GM23338 (cell line): ENCODE measurements around the gene CEP68. TPM values are rescaled to one million over a fixed set of nuclear protein-coding genes. Genes with fewer than 3 reads are reported as not detected.
A peak's percentile ranks its signal among the peaks of the same experiment; 100 is the strongest.

Experiments
- ATAC-seq: fragments of 200-7000 bp; cut with Tn5 transposase; 3 replicates; pipeline ENCODE4 v1.9.1; 2020
- DNase-seq: peaks from one replicate; pipeline ENCODE4 v3.0.0-alpha.2; 2015; ENCODE audit warnings: low spot score
- H2AFZ ChIP-seq: fragments of 200-600 bp; sonication (generic); 2 replicates; pipeline ENCODE4 v1.8.0; 2016; ENCODE audit warnings: antibody characterized with exemption, mild to moderate bottlenecking, moderate library complexity
- H3F3A ChIP-seq: fragments of 200-600 bp; sonication (generic); replicated peaks from 2 replicates; pipeline ENCODE4 v1.8.0; 2017; ENCODE audit warnings: antibody characterized with exemption, mixed run types, low read depth
- H3K27ac ChIP-seq: fragments of 200-600 bp; sonication (generic); 2 replicates; pipeline ENCODE4 v1.6.1; 2016; ENCODE audit warnings: low read depth
- H3K27me3 ChIP-seq: fragments of 200-600 bp; sonication (generic); 2 replicates; pipeline ENCODE4 v1.8.0; 2016; ENCODE audit warnings: mild to moderate bottlenecking, mixed run types, moderate library complexity; ENCODE audit not compliant: insufficient read depth
- H3K36me3 ChIP-seq: fragments of 200-600 bp; sonication (generic); 2 replicates; pipeline ENCODE4 v1.8.0; 2016; ENCODE audit warnings: mild to moderate bottlenecking; ENCODE audit not compliant: insufficient read depth
- H3K4me1 ChIP-seq: fragments of 200-600 bp; sonication (generic); 2 replicates; pipeline ENCODE4 v1.8.0; 2016; ENCODE audit warnings: mild to moderate bottlenecking, moderate library complexity; ENCODE audit not compliant: insufficient read depth
- H3K4me2 ChIP-seq: fragments of 200-600 bp; sonication (generic); 2 replicates; pipeline ENCODE4 v1.7.1; 2017; ENCODE audit warnings: mixed run types
- H3K4me3 ChIP-seq: fragments of 200-600 bp; sonication (generic); 2 replicates; pipeline ENCODE4 v1.6.1; 2016; ENCODE audit warnings: mixed run types
- H3K79me2 ChIP-seq: fragments of 200-600 bp; sonication (generic); replicated peaks from 2 replicates; pipeline ENCODE4 v1.8.0; 2017; ENCODE audit warnings: mild to moderate bottlenecking; ENCODE audit not compliant: insufficient read depth
- H3K9me2 ChIP-seq: fragments of 200-600 bp; sonication (generic); 2 replicates; pipeline ENCODE4 v1.8.0; 2017; ENCODE audit not compliant: insufficient read depth
- H4K20me1 ChIP-seq: fragments of 200-600 bp; sonication (generic); replicated peaks from 2 replicates; pipeline ENCODE4 v1.8.0; 2017; ENCODE audit warnings: mild to moderate bottlenecking; ENCODE audit not compliant: insufficient read depth
- H3K27ac Mint-ChIP-seq: 2 replicates; pipeline ENCODE4 v1.8.0; 2020; ENCODE audit warnings: inconsistent platforms, mild to moderate bottlenecking, moderate library complexity, mixed read lengths
- H3K27me3 Mint-ChIP-seq: 3 replicates; pipeline ENCODE4 v1.8.0; 2022; ENCODE audit warnings: low read depth, mild to moderate bottlenecking, moderate library complexity, mixed read lengths, inconsistent platforms; ENCODE audit not compliant: insufficient read depth, poor library complexity
- H3K36me3 Mint-ChIP-seq: 3 replicates; pipeline ENCODE4 v1.8.0; 2021; ENCODE audit warnings: low read depth, mild to moderate bottlenecking, inconsistent platforms, moderate library complexity, mixed read lengths
- H3K4me1 Mint-ChIP-seq: 3 replicates; pipeline ENCODE4 v1.8.0; 2020; ENCODE audit warnings: mild to moderate bottlenecking, inconsistent platforms, mixed read lengths
- H3K4me3 Mint-ChIP-seq: 3 replicates; pipeline ENCODE4 v1.8.0; 2021; ENCODE audit warnings: moderate library complexity, mild to moderate bottlenecking, inconsistent platforms, mixed read lengths
- H3K9me3 Mint-ChIP-seq: 3 replicates; pipeline ENCODE4 v1.8.0; 2020; ENCODE audit warnings: moderate library complexity, mild to moderate bottlenecking, inconsistent platforms, mixed read lengths
- CREB1 ChIP-seq: fragments of 250-450 bp; sonication (Bioruptor Pico); IDR thresholded peaks from 2 replicates; pipeline ENCODE4 v1.5.0; 2020; ENCODE audit warnings: low read depth, mild to moderate bottlenecking, moderate library complexity
- JUNB ChIP-seq: IDR thresholded peaks from one replicate; pipeline ENCODE4 v1.6.1; 2016; ENCODE audit warnings: antibody characterized with exemption; ENCODE audit not compliant: unreplicated experiment
- NANOG ChIP-seq: IDR thresholded peaks from 2 replicates; pipeline ENCODE4 v1.6.1; 2016; ENCODE audit warnings: antibody characterized with exemption, borderline replicate concordance
- POLR2AphosphoS5 ChIP-seq: IDR thresholded peaks from 2 replicates; pipeline ENCODE4 v1.6.1; 2016; ENCODE audit warnings: antibody characterized with exemption, low read depth
- STAT1 ChIP-seq: IDR thresholded peaks from one replicate; pipeline ENCODE4 v1.6.1; 2016; ENCODE audit warnings: antibody characterized with exemption; ENCODE audit not compliant: unreplicated experiment
- ZNF114 ChIP-seq: fragments of 250-450 bp; sonication (Bioruptor Pico); IDR thresholded peaks from 2 replicates; pipeline ENCODE4 v1.5.0; 2020; ENCODE audit warnings: mild to moderate bottlenecking, moderate library complexity
- ZNF331 ChIP-seq: fragments of 250-450 bp; sonication (Bioruptor Pico); IDR thresholded peaks from 2 replicates; pipeline ENCODE4 v1.5.0; 2020; ENCODE audit warnings: low read depth, mild to moderate bottlenecking, moderate library complexity
- polyA plus RNA-seq: library from polyadenylated mRNA; unstranded; fragments of >200 nt; fragmentation: Nextera tagmentation; extraction: Ambion mirVana; gene quantifications from 2 replicates; pipeline ENCODE4 v1.2.1, GENCODE V29; 2016
- total RNA-seq: library from RNA; depleted of rRNA; stranded (reverse); fragments of >200 nt; shearing (Covaris generic); gene quantifications from 2 replicates; pipeline ENCODE4 v1.2.3, GENCODE V29; 2014
- TF ChIP-seq, protein P1 (sequence below), 2 experiments: fragments of 200-600 bp in 1 of 2; sonication (generic) in 1 of 2; conservative IDR thresholded peaks; 2 replicates each; pipeline versions ENCODE4 v1.5.1 to v1.6.1; 2016 to 2017; ENCODE audit warnings: antibody characterized with exemption in 2 of 2, low read depth in 2 of 2, mild to moderate bottlenecking in 2 of 2, moderate library complexity in 1 of 2
- TF ChIP-seq, protein P2 (sequence below): IDR thresholded peaks from one replicate; pipeline ENCODE4 v1.6.1; 2018; ENCODE audit warnings: antibody characterized with exemption; ENCODE audit not compliant: unreplicated experiment

The CEP68 gene
- total and polyA plus RNA-seq, 2 experiments from 2014 or later: 13.0 to 24.4 TPM

DNA sequence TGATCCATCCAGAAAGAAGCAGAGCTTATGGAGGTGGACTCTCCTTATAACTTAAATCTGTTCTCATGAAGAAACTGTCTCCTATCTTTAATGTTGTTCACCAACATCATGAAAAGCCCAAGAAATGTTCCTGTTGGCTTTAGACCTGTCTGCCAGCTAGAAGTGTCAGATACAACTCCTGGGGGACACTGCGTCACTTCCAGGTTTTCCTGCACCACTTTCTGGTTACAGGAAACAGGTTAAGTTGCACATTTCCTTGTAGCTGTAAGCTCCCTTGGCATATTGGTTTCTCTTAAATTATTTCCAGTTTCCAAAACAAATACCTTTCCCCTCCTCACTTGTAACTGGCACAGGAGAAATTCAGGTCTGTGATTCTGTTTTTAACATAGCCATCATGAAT is 2.9 kb downstream of the CEP68 start:
- H3K4me2 ChIP-seq: 0 out of 2 replicates have a peak overlapping the region, but pooled peaks have one; percentile 38
- no peaks in the 10 kb centered on the region for H3F3A ChIP-seq
- H3K4me1 ChIP-seq: peaks cover 14% of the 10 kb centered on the region
- H3K27me3 ChIP-seq: no peaks in the 10 kb centered on the region
- TF ChIP-seq CREB1 (CRISPR knock-in tag): no peak
- TF ChIP-seq ZNF114 (CRISPR knock-in tag): no peak
- TF ChIP-seq POLR2AphosphoS5: no peak
- TF ChIP-seq JUNB: no peak
- TF ChIP-seq, protein P1, sequence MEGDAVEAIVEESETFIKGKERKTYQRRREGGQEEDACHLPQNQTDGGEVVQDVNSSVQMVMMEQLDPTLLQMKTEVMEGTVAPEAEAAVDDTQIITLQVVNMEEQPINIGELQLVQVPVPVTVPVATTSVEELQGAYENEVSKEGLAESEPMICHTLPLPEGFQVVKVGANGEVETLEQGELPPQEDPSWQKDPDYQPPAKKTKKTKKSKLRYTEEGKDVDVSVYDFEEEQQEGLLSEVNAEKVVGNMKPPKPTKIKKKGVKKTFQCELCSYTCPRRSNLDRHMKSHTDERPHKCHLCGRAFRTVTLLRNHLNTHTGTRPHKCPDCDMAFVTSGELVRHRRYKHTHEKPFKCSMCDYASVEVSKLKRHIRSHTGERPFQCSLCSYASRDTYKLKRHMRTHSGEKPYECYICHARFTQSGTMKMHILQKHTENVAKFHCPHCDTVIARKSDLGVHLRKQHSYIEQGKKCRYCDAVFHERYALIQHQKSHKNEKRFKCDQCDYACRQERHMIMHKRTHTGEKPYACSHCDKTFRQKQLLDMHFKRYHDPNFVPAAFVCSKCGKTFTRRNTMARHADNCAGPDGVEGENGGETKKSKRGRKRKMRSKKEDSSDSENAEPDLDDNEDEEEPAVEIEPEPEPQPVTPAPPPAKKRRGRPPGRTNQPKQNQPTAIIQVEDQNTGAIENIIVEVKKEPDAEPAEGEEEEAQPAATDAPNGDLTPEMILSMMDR (conservative IDR thresholded peaks at IDR 0.05; ENCODE audit: low read depth in 2 of 2): no peak
- peaks cover 82% of the 10 kb centered on the region for H3K79me2 ChIP-seq
- no peak for ATAC-seq
- H3K36me3 ChIP-seq: no peaks in the 10 kb centered on the region
- Mint-ChIP-seq H3K4me1 (peaks cover 41% of the 10 kb centered on the region), H3K27me3 (peaks cover 9% of the 10 kb centered on the region), H3K9me3 (no peaks in the 10 kb centered on the region), H3K4me3 (no peak overlapping the region; the same call in 2 of the 3 replicates), H3K27ac (no peak overlapping the region), H3K36me3 (peaks cover 13% of the 10 kb centered on the region; the same call in 2 of the 3 replicates)
- no peak overlapping the region for H3K27ac ChIP-seq
- DNase-seq: no peak
- no peak overlapping the region for H2AFZ ChIP-seq
- peaks cover 27% of the 10 kb centered on the region for H4K20me1 ChIP-seq
- H3K9me2 ChIP-seq: no peaks in the 10 kb centered on the region
- H3K4me3 ChIP-seq: no peak overlapping the region

DNA sequence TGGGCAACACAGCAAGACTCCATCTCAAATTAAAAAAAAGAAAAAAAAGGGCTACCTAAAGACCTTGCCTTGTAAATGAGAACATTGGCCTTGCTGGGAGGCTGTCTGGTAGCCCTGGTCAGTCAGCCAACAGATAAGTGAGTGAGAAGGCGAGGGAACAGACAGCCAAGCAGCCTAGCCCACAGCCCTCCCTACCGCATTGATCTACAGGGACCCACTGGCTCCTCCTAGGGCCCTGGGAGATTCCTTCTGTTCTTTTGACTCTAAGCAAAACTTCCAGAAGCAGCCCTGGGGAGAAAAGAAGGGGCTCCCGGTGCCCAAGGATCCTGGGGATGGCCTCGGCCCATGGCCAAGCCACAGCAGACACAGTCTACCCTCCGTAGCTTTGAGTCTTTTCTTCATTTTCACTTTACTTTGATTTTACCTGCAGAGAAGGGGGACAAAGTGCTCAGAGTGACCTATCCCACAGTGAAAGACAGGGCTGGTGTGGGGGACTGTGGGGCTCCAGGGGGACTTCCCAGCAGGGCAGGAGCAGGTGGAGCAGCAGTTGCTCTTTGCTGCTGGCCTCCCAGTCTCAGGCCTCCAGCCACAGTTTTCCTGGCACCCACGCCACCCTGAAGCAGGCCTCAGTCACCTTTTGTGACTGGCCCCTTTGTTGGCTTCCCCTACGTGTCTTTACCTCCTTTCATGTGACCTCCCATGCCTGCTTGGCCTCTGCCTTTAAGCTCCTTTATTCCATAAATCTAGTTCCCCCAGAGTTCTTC is 5.1 kb downstream of the CEP68 start:
- DNase-seq: no peak
- H3K4me3 Mint-ChIP-seq: no peak overlapping the region
- Histone ChIP-seq H3K9me2 (no peaks in the 10 kb centered on the region), H3K79me2 (peaks cover 92% of the 10 kb centered on the region), H3K27ac (no peak overlapping the region), H3F3A (no peaks in the 10 kb centered on the region), H3K4me2 (no peak overlapping the region), H3K36me3 (no peaks in the 10 kb centered on the region), H3K4me1 (peaks cover 8% of the 10 kb centered on the region; the same call in 1 of the 2 replicates), H4K20me1 (peaks cover 38% of the 10 kb centered on the region), H3K27me3 (no peaks in the 10 kb centered on the region), H2AFZ (no peak overlapping the region), H3K4me3 (no peak overlapping the region)
- H3K4me1 Mint-ChIP-seq: peaks cover 37% of the 10 kb centered on the region
- no peak for ATAC-seq
- H3K9me3 Mint-ChIP-seq: no peaks in the 10 kb centered on the region
- no peak overlapping the region for H3K27ac Mint-ChIP-seq
- peaks cover 13% of the 10 kb centered on the region for H3K27me3 Mint-ChIP-seq
- H3K36me3 Mint-ChIP-seq: peaks cover 16% of the 10 kb centered on the region; the same call in 2 of the 3 replicates
- TF ChIP-seq, protein P1 (conservative IDR thresholded peaks at IDR 0.05; ENCODE audit: low read depth in 2 of 2): no peak
- TF ChIP-seq POLR2AphosphoS5 (no peak), ZNF114 (CRISPR knock-in tag) (no peak), CREB1 (CRISPR knock-in tag) (no peak), STAT1 (no peak), ZNF331 (CRISPR knock-in tag) (no peak), NANOG (no peak)
- TF ChIP-seq, protein P2, sequence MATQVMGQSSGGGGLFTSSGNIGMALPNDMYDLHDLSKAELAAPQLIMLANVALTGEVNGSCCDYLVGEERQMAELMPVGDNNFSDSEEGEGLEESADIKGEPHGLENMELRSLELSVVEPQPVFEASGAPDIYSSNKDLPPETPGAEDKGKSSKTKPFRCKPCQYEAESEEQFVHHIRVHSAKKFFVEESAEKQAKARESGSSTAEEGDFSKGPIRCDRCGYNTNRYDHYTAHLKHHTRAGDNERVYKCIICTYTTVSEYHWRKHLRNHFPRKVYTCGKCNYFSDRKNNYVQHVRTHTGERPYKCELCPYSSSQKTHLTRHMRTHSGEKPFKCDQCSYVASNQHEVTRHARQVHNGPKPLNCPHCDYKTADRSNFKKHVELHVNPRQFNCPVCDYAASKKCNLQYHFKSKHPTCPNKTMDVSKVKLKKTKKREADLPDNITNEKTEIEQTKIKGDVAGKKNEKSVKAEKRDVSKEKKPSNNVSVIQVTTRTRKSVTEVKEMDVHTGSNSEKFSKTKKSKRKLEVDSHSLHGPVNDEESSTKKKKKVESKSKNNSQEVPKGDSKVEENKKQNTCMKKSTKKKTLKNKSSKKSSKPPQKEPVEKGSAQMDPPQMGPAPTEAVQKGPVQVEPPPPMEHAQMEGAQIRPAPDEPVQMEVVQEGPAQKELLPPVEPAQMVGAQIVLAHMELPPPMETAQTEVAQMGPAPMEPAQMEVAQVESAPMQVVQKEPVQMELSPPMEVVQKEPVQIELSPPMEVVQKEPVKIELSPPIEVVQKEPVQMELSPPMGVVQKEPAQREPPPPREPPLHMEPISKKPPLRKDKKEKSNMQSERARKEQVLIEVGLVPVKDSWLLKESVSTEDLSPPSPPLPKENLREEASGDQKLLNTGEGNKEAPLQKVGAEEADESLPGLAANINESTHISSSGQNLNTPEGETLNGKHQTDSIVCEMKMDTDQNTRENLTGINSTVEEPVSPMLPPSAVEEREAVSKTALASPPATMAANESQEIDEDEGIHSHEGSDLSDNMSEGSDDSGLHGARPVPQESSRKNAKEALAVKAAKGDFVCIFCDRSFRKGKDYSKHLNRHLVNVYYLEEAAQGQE: no peak
